Embryonic facial prominence (tissue), 1 donor: ENCODE measurements around the gene TMEM131L.
"Not testable (repeated sequence)": the region's sequence is repeated elsewhere in the genome, so short reads cannot be mapped to it uniquely, and the experiment has no call there.

ENCODE experiments used
- DNase-seq: peaks from one replicate; pipeline ENCODE4 v3.0.0-alpha.2; 2016; ENCODE audit errors: extremely low spot score

The TMEM131L gene

DNA sequence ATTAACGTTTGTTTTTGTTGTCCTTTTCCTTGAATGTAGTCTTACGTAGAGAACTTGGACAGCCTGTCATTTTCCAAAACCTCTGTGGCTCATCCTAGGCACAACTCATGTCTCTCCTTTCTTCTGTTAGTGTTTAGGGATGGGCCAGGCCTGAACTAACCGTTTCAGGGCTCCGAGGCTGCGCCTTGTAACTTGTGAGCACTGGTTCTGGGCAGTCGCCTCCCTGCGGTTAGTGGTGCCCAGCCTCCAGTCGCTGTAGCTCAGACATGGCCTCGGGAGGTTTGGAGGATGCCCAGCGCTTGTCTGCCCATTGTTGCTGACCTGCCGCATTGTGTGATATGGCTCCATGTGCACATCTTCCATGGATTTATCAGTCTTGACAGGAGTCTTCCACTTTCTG, 32.8 kb downstream of the TMEM131L start:
- no peak for DNase-seq

DNA sequence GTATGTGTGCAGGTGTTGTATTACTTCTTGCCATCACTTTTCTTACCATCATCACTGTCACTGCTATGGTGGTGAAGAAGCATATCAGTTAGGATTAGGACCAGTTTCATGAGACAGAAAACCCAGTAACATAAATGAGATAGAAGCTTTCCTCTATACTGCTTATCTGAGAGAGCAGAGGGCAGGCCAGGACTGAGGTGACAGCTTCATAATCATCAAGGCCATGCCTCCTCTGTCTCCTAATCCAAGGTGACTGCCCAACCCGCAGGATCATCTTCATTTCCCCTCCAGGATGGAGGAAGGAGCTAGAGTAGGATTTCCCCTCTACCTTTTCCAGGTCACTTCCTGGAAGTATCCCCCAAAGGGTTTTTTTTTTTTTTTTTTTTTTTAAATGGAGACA, 35.4 kb downstream of the TMEM131L start:
- DNase-seq, result no peak

DNA sequence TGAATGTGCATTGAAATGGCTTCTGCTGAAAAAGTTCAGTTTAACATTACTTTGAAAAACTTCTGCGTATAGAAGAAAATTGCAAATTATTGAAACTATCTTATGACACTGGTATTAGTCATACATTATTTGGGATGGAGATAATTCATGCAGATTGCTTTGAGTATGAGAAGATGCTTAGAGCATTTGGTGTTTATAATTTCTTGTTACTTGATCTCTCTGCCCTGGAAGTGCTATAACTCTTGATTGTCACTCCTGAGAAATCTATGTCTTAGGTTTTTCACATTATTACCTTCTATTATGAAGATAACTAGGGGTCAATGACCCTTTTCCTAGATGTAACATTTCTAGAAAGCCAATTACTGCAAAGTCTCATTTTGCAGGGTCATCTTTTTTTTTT, 36.4 kb downstream of the TMEM131L start:
- no peak for DNase-seq

DNA sequence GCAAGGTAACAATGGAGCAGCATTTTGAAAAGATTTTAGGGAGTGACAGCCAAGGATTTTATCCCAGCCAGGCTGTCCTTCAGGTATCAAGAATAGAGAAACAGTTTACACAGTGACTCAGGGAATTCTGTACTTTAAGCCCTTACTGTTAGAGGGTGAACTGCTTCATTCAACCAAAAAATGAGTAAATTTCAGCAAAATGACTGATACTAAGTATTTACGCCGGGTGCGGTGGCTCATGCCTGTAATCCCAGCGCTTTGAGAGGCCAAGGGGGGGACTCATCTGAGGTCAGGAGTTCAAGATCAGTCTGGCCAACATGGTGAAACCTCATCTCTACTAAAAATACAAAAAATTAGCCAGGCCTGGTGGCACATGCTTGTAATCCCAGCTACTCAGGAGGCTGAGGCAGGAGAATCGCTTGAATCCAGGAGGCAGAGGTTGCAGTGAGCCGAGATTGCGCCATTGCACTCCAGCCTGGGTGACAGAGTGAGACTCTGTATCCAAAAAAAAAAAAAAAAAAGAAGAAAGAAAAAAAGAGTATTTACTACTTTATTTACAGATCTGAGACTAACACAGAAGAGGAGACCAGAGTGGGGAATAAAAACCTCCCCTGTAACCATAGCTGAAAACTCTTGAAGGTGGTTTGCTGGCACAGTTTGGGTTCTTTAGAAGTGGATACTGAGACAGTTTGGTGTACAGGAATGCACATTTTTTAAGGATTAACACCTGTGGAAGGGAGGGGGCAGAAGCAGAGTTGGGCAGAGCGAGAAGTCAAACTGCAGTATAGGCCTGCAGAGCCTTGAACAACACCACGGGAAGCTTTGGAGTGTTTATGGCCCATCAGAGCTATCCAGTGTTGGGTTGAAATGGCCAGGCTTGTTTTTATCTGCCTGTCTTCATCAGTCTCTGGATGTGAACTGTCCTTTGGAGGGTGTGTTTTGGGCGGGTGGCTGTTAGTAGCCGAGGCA, 40.5 kb downstream of the TMEM131L start:
- DNase-seq, result no peak

DNA sequence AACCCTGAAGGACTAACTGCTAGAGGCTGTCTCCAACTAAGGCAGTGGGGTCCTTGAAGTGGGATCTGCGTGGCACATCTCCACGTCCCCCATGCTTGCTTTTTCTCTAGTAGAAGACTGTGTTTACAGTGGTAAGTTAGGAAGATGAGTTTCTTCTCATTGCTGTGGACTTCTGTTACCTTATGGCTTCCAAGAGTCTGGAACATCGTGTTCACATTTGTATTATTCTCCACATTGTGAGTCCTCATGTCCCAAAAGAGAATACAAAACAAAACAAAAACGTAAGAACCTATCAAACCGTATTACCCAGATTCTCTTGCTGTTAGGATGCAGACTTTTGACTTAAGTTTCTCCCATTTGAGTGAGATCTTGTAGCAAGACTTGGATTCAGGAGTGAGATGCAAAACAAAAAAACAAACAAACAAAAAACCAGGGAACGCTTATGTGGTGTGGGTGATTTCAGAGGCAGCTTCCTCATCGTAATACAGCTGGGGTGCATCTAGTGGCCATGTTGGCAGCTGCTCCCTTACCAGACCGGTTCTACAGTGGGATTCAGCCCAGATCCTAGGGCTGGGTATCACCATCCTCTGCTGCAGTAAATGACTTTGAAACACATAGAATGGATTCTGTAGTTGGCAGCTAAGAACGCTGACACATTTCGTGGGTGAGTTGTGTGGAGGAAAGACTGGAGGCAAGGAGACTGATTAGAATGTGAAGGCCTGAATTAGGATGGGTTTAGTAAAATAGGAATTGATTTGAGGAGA, 41.3 kb downstream of the TMEM131L start:
- DNase-seq, result no peak

DNA sequence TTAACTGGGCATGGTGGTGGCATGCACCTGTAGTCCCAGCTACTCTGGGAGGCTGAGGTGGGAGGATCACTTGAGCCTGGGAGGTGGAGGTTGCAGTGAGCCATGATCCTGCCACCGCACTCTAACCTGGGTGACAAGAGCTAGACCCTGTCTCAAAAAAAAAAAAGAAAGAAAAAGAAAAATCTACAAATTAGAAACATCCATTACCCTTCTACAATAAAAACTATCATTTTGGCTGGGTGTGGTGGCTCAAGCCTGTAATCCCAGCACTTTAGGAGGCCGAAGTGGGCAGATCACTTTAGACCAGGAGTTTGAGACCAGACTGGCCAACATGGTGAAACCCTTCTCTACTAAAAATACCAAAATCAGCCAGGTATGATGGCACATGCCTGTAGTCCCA, 43.1 kb downstream of the TMEM131L start:
- not testable (repeated sequence) for DNase-seq

DNA sequence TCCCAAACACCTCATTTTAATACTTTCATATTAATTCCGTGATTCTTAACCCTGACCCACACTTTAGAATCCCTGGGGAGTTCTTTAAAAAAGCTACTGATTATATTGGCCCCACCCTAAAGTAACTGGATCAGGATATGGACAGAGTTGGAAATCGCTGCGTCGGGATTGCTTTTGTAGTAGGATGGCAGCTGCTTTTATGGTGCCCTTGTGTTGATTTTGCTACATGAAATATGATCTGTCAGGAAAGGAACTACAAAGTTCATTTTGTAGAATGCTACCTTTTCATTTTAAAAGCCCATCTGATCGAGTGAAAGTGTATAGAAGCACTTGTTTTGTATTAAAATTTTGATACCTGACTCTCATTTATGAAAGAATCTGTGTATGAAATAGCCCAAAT, 43.6 kb downstream of the TMEM131L start:
- no peak for DNase-seq

DNA sequence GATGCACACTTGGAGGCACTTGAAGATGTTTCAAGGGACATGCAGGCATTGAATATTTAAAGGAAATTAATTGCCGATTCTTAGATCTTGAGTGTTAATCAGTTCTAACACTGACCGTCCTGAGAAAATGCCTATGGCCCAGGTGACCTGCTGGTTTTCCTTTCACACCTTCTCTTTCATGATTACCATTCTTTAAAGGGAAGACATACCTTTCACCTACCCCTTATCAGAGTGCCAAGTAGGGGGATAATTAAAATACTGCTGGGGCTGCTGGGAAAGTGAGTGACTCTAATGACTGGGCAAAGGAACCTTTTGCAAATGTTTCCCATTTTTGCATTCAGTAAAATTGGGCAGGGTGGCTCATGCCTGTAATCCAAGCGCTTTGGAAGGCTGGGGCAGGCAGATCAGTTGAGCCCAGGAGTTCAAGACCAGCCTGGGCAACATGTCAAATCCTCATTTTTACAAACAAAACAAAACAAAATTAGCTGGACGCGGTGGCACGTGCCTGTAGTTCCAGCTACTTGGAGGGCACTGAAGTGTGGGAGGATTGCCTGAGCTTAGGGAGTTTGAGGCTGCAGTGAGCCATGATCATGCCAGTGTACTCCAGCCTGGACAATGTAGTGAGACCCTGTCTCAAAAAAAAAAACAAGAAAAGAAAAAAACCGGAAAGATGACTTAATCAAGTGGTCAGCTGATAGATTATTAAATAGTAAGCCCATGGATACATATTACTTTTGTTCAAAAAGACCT, 44.3 kb downstream of the TMEM131L start:
- DNase-seq, result no peak

DNA sequence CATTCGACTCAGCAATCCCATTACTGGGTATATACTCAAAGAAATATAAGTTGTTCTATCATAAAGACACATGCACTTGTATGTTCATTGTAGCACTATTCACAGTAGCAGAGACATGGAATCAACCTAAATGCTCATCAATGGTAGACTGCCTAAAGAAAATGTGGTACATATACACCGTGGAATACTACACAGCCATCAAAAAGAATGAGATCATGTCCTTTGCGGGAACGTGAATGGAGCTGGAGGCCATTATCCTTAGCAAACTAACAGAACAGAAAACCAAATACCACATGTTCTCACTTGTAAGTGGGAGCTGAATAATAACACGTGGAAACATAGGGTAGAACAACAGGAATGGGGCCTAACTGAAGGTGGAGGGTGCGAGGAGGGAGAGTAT, 44.9 kb downstream of the TMEM131L start:
- DNase-seq, result no peak

DNA sequence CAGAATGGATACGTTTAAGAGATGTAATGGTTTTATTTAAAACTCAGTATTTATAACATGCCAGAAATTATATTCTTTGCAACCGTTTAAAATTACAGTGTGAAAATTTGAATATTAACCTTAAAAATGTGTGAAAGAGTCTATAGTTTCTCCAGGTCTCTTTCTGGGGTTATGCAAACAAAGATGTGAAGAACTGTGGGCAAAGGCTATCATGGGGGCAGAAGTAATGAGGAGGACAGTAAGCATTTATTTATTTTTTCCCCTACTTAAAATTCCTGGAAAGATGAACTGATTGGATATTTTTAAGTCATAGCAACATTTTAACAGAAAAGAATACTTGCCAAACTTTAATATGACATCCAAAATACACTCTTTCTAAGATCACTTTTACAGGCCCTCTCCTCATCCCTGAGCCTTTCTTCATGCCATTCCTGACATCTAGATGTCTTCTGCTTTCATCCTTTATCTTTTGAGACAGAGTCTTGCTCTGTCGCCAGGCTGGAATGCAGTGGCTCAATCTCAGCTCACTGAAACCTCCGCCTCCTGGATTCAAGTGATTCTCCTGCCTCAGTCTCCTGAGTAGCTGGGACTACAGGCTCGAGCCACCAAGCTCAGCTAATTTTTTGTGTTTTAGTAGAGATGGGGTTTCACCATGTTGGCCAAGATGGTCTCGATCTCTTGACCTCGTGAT, 46.1 kb downstream of the TMEM131L start:
- no peak for DNase-seq

DNA sequence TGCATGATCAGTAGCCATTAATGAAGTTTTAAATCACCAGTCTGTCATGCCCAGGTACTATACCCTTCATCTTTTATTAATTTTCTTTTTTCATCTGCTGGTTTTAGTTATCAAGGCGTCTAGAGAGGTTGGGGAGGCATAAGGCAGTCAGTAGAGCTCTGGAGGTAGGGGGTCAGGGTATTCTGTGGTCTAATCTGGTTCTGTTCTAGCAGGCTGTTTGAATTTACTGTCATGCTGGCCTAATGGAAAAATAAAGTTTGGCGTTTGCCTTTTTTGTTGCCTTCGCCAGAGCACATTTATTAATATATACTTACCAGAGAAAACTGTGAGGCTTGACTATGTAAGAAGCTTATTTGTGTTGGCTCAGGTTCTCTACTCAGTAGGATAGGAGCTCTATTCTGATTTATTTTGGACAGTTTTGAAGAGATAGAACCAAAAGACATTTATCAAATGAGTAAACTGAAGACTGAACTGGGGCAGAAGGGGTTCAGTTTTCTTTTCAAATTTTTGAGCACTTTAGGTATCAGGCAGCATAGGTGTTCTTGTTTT, 46.9 kb downstream of the TMEM131L start:
- DNase-seq, result no peak

DNA sequence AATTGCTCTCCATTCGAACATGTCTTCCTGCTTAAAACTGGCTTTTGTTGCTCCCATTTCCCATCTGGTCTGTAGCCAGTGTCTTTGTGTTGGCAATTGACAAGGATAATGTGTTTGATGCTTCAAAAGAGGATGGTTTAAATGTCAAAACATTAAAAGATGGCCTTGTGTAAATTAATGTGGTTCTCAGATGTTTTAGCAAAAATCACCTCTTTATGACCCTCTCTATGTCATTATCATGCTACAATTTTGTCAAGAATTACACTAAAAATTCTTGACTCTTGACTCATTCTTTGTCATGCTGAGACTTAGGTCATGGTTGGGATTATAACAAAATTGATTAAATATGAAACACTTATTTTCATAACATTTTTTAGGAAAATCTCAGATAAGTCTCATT, 47.4 kb downstream of the TMEM131L start:
- no peak for DNase-seq

DNA sequence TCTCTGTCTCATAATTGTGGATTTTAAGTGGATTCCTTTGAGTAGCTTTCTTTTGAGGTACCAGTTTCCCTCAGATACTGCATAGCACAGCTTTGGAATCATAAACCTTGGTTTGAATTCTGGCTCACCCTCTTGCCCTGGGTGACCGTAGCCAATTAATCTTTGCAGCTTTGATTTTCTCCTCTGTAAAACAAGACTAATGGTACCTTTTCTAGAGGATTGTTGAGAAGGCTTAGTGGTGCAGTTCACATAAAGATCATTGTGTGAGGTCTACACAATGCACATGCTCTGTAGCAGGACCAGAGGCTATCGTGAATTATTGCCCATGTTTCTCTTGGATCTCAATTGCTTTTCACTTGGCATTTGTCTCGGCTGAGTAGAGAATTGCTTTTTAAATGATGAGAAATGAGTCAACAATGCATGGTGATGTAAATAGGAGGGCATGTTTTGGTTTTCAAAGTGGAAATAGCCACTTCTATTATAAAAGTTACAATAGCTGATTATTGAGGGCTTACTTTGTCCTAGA, 47.9 kb downstream of the TMEM131L start:
- DNase-seq, result no peak

DNA sequence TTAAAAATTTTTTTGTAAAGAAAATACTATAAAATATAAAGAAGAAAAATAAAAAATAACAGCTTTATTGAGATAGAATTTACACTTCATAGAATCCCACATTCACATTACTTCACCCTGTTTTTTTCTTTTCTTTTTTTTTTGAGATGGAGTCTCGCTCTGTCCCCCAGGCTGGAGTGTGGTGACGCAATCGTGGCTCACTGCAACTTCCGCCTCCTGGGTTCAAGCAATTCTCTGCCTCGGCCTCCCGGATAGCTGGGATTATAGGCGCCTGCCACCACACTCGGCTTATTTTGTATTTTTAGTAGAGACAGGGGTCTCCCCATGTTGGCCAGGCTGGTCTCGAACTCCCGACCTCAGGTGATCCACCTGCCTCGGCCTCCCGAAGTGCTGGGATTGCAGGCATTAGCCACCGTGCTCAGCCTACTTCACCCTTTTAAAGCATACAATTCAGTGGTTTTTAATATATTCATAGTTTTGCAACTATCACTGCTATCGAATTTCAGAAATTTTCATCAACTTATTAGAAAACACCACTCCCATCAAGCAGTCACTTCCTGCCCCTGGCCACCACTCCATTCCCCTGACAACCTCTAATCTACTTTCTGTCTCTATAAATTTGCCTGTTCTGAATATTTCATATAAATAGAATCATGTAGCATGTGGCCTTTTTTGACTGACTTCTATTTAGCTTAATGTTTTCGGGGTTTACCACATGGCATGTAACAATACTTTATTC, 48.7 kb downstream of the TMEM131L start:
- DNase-seq, result no peak

DNA sequence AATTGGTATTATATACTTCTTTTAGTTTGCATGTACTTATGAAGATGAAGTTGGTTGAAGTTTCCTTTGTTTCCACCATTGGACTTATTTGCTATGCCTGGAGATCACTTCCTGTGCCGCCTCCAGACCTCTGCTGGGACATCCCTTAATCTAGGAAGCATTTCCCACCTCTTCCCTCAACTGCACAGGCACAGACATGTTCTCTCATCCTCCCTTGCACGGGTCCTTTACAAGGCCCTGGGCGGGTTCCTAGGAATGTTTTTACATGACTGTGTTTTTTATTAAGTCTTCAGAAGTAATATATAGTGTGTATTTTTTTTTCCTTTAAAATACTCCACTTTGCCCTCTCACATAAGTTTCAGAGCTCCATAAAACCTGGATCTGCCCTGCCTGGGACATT, 51.0 kb downstream of the TMEM131L start:
- no peak for DNase-seq

DNA sequence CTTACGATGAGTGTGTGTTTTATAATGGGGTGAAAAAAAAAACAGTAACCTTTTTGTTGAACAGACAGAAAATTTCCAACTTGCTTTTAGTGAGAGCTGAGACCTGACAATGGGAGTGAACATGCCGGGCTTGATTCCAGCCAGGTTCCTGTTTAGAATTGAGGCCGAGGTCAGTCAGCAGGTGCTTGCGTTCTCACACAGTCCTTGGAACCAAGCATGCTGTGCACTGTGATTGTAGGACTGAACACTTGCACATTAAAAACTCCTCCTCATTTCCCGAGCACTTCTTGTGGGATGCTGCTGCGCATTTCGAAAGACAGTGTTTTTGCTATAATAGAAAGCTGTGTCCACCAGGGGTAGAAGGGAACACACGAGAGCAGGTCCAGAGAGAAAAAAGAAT, 51.8 kb downstream of the TMEM131L start:
- no peak for DNase-seq

DNA sequence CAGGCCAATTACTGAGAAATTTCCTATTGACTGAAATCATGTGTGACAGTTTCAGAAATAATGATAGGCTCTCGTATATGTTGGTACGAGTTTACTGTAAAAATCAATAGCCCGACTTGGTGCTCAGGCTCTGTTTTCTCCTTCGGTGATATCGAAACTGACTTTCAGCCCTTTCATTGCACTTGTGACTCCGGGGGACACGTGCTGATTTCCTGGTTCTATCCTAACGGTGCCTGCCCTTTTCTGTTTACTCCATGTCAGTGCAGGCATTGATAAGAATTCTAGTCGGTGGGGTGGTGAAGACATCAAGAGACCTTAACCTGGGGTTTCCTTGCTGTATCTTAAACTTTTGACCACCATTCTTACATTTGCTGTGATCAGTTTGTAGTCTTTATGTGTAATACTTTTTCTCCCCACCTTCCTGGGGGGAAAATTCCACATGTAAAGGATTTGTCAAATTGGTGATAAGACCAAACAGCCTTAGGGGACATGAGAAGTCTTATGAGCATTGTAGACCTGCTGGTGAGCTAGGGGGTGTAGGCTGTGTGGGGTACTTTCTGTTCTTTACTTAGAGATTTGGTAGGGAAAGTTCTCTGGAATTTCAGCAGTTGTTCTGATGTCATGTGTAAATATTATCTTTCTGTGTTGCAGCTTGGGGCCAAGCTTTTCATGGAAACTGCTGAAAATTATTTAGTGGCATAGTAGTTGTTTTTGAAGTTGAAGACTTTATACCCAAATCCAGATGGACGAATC, 52.7 kb downstream of the TMEM131L start:
- DNase-seq, result no peak

DNA sequence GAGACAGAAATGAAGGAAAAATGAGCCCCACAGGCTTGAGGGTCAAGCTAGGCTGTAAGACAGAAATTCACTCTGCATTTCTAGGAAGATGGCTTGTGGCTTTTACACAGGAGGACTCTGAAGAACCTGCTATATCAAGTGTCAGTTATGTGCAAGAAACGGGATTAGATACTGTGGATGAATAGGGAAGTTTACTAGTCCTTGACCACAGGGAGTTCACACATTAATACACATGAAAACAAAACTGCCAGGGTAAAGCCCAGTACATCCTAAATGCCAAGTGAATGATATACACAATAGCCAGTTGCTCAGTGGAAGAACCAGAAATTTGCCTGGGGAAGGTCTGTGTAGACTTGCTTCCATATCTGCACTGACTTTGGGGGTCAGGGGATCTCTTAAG, 53.5 kb downstream of the TMEM131L start:
- DNase-seq, result no peak

DNA sequence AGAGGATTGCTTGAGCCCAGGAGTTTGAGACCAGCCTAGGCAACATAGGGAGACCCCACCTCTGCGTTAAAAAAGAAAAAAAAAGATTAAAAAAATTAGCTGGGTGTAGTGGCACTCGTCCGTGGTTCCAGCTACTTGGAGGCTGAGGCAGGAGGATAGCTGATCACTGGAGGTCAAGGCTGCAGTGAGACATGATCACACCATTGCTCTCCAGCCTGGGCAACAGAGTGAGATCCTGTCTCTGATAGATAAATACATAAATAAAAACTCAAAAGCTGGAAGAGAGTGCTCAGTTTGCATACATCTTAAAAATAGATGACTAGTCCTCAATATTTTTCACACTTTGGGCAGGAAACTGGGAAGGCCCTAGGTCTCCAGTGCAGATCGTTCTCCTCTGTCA, 54.1 kb downstream of the TMEM131L start:
- DNase-seq, result no peak
